Suprapubic skin (tissue), 4 donors: ENCODE data around the gene CDH19. TPM values are rescaled to one million over a fixed set of nuclear protein-coding genes. Genes with fewer than 3 reads are reported as not detected.

Source experiments
- DNase-seq, 2 donors: peaks; one replicate each; pipeline ENCODE4 v3.0.0-alpha.2; 2019; ENCODE audit warnings: low spot score in 2 of 2
- H3K27ac ChIP-seq: fragments of 200-600 bp; sonication (generic); one replicate; pipeline ENCODE4 v1.5.1; 2019
- H3K27me3 ChIP-seq: fragments of 200-600 bp; sonication (generic); one replicate; pipeline ENCODE4 v1.5.1; 2019
- H3K36me3 ChIP-seq: fragments of 200-600 bp; sonication (generic); one replicate; pipeline ENCODE4 v1.5.1; 2019
- H3K4me1 ChIP-seq: fragments of 200-600 bp; sonication (generic); one replicate; pipeline ENCODE4 v1.5.1; 2019
- H3K4me3 ChIP-seq: fragments of 200-600 bp; sonication (generic); one replicate; pipeline ENCODE4 v1.5.1; 2019; ENCODE audit warnings: mild to moderate bottlenecking
- H3K9me3 ChIP-seq: fragments of 200-600 bp; sonication (generic); one replicate; pipeline ENCODE4 v1.5.1; 2019
- CTCF ChIP-seq, 2 donors: fragments of 200-600 bp in 1 of 2; fragments of 450-650 bp in 1 of 2; sonication (generic) in 1 of 2; IDR thresholded peaks; one replicate each; pipeline ENCODE4 v1.5.1; 2016 to 2019; ENCODE audit warnings: antibody characterized with exemption in 2 of 2, mild to moderate bottlenecking in 1 of 2, moderate library complexity in 1 of 2
- EP300 ChIP-seq: sonication (generic); formaldehyde crosslinking; IDR thresholded peaks from one replicate; pipeline ENCODE4 v1.6.1; 2017; ENCODE audit warnings: antibody characterized with exemption
- POLR2A ChIP-seq, 2 donors: fragments of 450-650 bp; IDR thresholded peaks; one replicate each; pipeline ENCODE4 v1.6.1; 2017; ENCODE audit warnings: antibody characterized with exemption in 2 of 2, mild to moderate bottlenecking in 2 of 2, moderate library complexity in 2 of 2
- POLR2AphosphoS5 ChIP-seq, 3 donors: sonication (generic); formaldehyde crosslinking; IDR thresholded peaks; one replicate each; pipeline ENCODE4 v1.6.1; 2017; ENCODE audit warnings: antibody characterized with exemption in 3 of 3
- WGBS: methylation state at CpG from one replicate; pipeline ENCODE4 v1.1.5; 2018; 5-methylcytosine and 5-hydroxymethylcytosine counted together
- total RNA-seq, 4 donors: library from RNA; depleted of rRNA; stranded (reverse); fragments of >200 nt; gene quantifications; one replicate each; pipeline ENCODE4 v1.1.0, GENCODE V29; 2016

The CDH19 gene
- total RNA-seq, 4 donors from 2014 or later = 3.8 to 8.6 (median 6.5) TPM

- whole genome bisulfite sequencing = 67% methylated on average over 2 of the region's 2 CpGs
- Histone ChIP-seq H3K4me1 (no peaks in the 10 kb centered on the region), H3K36me3 (no peaks in the 10 kb centered on the region), H3K9me3 (no peaks in the 10 kb centered on the region), H3K27ac (no peak overlapping the region), H3K27me3 (no peaks in the 10 kb centered on the region), H3K4me3 (no peak overlapping the region)
- TF ChIP-seq POLR2AphosphoS5 (IDR thresholded peaks at IDR 0.05) = no peak
- no peak for TF ChIP-seq EP300
- no peak for TF ChIP-seq POLR2A (IDR thresholded peaks at IDR 0.05)
- no peak for TF ChIP-seq CTCF (IDR thresholded peaks at IDR 0.05)
- no peak for DNase-seq
Observed at GRCh38 chr18:66511289-66511688, 92.6 kb downstream of the CDH19 start.

- H3K4me1 ChIP-seq = no peaks in the 10 kb centered on the region
- H3K9me3 ChIP-seq = no peaks in the 10 kb centered on the region
- no peaks in the 10 kb centered on the region for H3K27me3 ChIP-seq
- 38% methylated on average over 5 of the region's 5 CpGs for WGBS
- no peak overlapping the region for H3K4me3 ChIP-seq
- H3K36me3 ChIP-seq = no peaks in the 10 kb centered on the region
- no peak overlapping the region for H3K27ac ChIP-seq
- TF ChIP-seq EP300 (no peak), POLR2AphosphoS5 (IDR thresholded peaks at IDR 0.05) (no peak), CTCF (IDR thresholded peaks at IDR 0.05) (no peak), POLR2A (IDR thresholded peaks at IDR 0.05) (no peak)
- no peak for DNase-seq
Observed at GRCh38 chr18:66510357-66511045, 93.4 kb downstream of the CDH19 start.

GRCh38 chr18:66508937-66509336, 95.0 kb downstream of the CDH19 start:
- no peak overlapping the region for H3K4me3 ChIP-seq
- DNase-seq = no peak
- no peaks in the 10 kb centered on the region for H3K9me3 ChIP-seq
- no peak overlapping the region for H3K27ac ChIP-seq
- H3K27me3 ChIP-seq = no peaks in the 10 kb centered on the region
- 74% methylated on average over 3 of the region's 3 CpGs for WGBS
- no peak for TF ChIP-seq POLR2AphosphoS5 (IDR thresholded peaks at IDR 0.05)
- TF ChIP-seq CTCF (IDR thresholded peaks at IDR 0.05) = no peak
- no peak for TF ChIP-seq EP300
- TF ChIP-seq POLR2A (IDR thresholded peaks at IDR 0.05) = no peak
- H3K4me1 ChIP-seq = no peaks in the 10 kb centered on the region
- H3K36me3 ChIP-seq = no peaks in the 10 kb centered on the region

GRCh38 chr18:66506178-66506577, 97.7 kb downstream of the CDH19 start:
- TF ChIP-seq POLR2A (IDR thresholded peaks at IDR 0.05) = no peak
- TF ChIP-seq EP300 = no peak
- TF ChIP-seq POLR2AphosphoS5 (IDR thresholded peaks at IDR 0.05) = no peak
- no peak for TF ChIP-seq CTCF (IDR thresholded peaks at IDR 0.05)
- 88% methylated on average over 1 of the region's 1 CpG for WGBS
- no peak for DNase-seq

GRCh38 chr18:66497351-66497750, 106.5 kb downstream of the CDH19 start:
- no peak for DNase-seq
- TF ChIP-seq EP300 = no peak
- TF ChIP-seq POLR2AphosphoS5 (IDR thresholded peaks at IDR 0.05) = no peak
- no peak for TF ChIP-seq CTCF (IDR thresholded peaks at IDR 0.05)
- TF ChIP-seq POLR2A (IDR thresholded peaks at IDR 0.05) = no peak
- Histone ChIP-seq H3K27me3 (no peaks in the 10 kb centered on the region), H3K4me1 (no peaks in the 10 kb centered on the region), H3K27ac (no peak overlapping the region), H3K9me3 (no peaks in the 10 kb centered on the region), H3K4me3 (no peak overlapping the region), H3K36me3 (no peaks in the 10 kb centered on the region)
- 76% methylated on average over 6 of the region's 6 CpGs for WGBS

More at GRCh38 chr18:66506178-66506577, 97.7 kb downstream of the CDH19 start:
- H3K27ac ChIP-seq = no peak overlapping the region
- no peaks in the 10 kb centered on the region for H3K9me3 ChIP-seq
- H3K27me3 ChIP-seq = no peaks in the 10 kb centered on the region
- H3K4me1 ChIP-seq = no peaks in the 10 kb centered on the region
- H3K36me3 ChIP-seq = no peaks in the 10 kb centered on the region
- no peak overlapping the region for H3K4me3 ChIP-seq
